ENCODE data around the gene ZNF221.

Gene ZNF221

DNA sequence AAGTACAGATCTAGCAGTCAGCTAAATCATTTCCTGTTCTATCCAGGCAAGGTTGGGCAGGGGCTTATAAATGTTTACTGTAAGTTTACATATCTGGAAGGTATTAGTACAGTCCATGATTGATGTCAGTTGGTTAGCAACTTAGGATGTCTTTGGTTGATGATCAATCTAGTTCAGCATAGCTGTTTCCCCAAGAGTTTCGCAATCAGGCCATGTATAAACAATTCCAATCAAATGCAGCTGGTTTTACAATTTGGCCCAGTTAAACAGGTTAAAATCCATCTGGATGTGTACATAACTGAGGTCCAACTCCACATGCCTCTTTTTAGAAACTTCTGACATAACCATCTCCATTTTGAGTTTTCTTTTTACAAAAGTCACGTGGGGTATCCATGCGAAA lies 6.9 kb downstream of the ZNF221 start:
- DNase-seq (ENCODE audit: low read depth in 2 of 2), result no peak

DNA sequence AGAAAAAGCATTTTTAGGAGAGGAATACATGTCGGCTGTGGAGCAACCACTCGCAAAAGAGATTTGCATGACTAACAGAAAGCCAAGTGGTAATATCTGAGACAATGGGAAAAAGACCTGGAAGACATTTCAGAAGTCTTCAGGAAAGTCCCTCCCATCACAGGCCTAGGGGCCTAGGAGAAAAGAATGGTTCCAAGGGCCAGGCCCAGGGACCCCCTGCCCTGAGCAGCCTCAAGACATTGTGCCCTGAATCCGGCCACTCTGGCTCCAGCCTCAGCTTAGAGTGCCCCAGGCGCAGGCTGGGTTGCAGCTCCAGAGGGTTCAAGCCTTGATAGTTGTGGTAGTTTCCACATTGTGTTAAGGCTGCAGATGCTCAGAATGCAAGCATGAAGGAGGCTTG lies 9.4 kb downstream of the ZNF221 start:
- DNase-seq (ENCODE audit: low read depth in 2 of 2), result no peak

DNA sequence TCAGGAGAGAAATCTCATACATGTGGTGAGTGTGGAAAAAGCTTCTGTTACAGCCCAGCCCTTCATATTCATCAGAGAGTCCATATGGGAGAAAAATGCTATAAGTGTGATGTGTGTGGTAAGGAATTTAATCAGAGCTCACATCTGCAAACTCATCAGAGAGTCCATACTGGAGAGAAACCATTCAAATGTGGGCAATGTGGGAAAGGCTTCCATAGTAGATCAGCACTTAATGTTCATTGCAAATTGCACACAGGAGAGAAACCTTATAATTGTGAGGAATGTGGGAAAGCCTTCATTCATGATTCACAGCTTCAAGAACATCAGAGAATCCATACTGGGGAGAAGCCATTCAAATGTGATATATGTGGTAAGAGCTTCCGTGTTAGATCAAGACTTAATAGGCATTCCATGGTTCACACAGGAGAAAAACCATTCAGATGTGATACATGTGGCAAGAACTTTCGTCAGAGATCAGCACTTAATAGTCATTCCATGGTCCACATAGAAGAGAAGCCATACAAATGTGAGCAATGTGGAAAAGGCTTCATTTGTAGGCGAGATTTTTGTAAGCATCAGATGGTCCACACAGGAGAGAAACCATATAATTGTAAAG lies 15.2 kb downstream of the ZNF221 start:
- DNase-seq (ENCODE audit: low read depth in 2 of 2), result no peak

DNA sequence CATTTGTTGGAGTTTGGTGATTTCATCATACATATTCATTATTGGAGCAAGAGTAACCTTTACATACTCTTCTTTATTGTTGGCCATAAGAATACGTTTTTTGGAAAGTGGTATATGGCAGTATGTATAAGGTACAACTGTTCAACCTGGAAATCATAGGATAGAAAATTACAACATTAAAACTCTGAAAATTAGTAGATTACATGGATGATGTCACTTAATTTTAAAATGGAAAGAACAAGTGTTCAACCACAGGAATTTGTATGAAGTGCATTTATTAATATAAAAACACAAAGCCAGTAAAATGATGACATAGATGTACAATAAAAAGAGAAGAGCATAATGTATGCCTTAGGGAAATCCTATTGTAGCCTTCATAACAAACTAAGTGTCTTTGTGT lies 25.7 kb downstream of the ZNF221 start:
- no peak for DNase-seq (ENCODE audit: low read depth in 2 of 2)

DNA sequence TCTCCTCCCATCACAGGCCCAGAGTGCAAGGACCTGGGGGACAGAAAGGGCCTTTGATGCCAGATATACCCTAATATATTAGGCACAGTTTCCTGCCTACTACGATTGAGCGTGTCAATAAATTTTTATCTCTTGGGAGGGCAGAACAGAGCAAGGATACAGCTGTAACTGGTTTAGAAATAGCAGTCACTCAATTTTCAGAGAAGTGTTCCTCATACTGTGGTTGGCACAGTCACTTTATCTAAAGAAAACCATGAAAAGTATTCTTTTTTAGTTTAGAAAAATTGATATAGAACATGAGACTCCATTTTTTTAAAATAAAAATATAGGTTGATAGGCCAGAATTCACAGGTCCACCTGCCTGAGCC lies 32.5 kb downstream of the ZNF221 start:
- DNase-seq (ENCODE audit: low read depth in 2 of 2), result no peak

DNA sequence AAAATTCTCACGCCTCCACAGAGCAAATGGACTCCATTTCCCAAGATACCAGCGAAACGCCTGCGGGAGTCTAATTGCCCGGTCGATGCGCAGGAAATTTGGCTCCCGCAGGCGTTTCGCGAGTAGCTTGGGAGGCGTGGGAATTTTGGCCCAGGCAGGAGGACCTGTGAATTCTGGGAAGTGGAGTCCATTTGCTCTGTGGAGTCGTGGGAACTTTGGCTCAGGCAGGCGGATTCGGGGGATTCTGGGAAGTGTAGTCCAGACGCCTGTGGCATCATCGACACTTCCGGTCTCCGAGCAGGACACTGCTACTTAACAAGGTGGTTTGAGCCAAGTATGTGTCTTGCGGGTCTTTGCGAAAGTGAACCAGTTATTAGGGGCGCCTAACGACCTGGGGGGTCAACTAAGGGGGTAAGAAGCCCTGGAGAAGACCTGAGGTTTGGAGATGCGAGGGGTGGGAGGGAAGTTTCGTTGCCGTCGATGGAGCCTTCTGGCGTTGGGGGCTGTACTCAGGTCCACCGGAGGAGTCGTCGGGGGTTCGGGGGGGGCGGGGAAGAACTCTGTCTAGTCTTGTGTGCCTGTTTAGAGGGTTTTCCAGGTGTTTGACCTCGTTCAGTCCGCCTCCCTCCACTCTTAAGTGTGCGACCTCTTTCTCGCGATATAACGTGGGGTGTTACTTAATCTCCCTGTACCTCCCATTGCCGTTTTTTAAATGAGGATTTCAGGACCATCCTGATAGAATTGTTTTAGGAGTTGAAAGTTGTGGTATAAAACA lies 33.1 kb downstream of the ZNF221 start, which contains the start of gene ZNF155:
Gene ZNF155 (plus strand): TSS at position 277 of the 775 bp plus-strand sequence. CDS start 4,356 bp downstream, outside the sequence.
- peak; percentile 57 to 62 for DNase-seq (ENCODE audit: low read depth in 2 of 2)

DNA sequence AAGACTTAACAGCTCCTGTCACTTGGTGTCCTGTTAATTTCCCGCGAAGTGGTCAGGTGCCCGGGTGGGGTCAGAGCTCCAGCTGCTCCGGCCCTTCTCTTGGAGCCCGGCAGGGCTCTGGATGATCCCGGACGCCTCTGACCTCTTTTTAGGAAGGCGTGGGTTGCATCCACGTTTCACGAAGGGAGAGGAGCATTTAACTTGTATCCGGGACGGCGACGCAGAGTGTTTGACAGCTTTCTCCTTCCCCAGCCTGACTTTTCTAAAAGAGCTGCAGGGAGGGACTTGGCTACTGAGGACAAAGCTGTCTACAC lies 33.6 kb downstream of the ZNF221 start:
- no peak for DNase-seq (ENCODE audit: low read depth in 2 of 2)

DNA sequence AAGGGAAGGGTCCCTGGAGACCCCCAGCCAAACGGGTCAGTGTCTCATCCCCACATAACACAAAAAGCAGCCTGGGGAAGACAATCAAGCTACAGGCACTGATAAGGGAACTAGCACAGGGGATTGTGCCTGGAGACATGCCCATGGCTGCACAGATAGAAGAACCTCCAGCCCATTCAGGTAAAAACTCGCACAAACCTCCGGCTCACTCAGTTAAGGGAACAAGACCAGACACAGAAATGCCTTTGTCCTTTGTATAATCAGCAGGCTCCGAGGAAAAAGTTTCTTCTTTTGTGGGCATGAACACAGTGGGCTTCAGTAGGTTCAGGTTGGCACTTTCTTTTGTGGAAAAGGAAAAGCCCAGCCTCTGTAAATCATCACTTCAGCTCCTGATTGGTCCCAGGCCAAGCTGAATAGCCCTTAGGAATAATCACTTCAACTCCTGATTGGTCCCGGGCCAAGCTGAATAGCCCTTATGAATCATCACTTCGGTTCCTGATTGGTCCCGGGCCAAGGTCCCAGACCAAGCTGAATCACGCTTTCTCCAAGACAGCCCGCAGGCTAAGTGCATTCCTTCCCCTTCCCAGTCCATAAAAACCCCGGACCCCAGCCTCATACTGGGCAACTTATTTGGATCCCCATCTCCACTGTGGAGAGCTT lies 46.7 kb downstream of the ZNF221 start:
- no peak for DNase-seq (ENCODE audit: low read depth in 2 of 2)

DNA sequence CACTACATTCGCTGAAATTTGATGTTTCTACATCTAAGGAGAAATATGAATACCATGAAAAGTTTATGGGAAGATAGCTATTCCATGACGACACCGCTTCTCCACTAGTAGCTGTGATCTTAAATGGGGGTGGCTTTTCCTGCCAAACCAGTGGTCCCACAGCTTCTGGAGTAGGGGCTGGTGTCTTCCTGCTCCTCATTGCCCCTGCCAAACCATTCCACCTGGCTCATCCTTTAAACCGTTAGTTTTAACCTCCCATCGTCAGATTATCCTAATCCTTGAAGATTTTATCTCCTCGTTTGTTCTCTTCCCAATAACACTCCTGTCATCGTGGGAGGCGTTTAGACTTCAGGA lies 51.2 kb downstream of the ZNF221 start:
- no peak for DNase-seq (ENCODE audit: low read depth in 2 of 2)

DNA sequence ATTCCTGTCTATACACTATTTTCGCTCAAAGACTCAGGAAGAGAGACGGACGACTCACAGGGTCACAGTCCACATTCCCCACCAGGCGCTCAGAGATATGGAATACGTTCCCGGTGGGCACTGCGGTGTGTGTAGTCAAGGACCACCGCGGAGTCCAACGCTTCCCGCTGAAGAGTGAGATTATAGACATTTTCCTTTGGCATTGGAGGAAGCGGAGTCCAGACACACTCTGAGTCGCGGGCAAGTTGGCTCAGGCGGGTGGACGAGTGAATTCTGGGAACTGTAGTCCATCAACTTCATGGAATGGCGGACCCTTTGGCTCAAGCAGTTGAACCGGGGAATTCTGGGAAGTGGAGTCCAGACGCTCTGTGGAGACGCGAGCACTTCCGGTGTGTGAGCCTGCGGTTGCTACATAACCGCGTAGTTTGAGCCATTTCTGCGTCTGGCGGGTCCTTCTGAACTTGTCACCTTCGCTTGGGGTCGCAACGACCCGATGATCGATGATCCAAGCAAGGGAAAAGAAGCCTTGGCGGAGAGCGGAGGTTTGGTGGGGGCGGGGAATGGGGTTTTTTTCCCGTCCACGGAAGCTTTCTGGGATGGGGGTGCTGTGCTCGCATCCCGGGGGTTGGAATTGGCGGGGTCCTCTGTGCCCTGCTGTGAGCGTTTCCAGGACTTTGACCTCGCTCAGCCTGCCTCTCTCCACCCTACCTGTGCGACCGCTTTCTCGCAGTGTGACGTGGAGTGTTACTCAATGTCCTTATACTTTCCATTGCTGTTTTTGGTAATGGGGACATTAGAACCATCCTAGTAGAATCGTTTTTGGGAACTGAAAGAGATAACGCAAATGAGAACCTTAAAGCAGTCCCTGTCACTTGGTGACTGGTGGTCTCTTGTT lies 51.8 kb downstream of the ZNF221 start, which contains the start of gene ZNF230:
Gene ZNF230 (plus strand): TSS at position 392 of the 895 bp plus-strand sequence. CDS start 4,122 bp downstream, outside the sequence.
- DNase-seq (ENCODE audit: low read depth in 2 of 2), result peak; percentile 77 to 78

DNA sequence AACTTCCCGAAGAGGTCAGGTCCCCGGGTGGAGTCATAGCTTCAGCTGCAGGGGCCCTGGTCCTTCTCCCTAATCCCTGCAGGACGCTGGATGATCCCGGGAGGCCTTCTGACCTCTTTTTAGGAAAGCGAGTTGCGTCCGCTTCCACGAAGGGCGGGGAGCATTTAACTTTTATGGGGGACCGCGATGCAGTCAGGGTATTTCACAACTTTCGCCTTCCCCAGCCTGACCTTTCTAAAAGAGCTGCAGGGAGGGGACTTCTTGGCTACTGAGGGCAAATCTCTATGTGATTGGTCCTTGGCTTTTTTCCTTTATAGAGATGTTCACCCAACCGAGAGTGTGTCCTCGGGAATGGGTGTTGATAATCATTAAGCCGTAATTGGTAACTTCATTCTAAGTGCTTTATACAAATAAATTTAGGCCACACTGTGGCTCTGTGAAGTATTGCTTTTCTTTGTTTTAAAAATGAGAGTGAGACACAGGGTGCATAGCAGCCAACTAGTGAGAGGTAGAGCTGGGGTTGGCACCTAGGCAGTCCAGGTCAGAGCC lies 52.5 kb downstream of the ZNF221 start:
- no peak for DNase-seq (ENCODE audit: low read depth in 2 of 2)

DNA sequence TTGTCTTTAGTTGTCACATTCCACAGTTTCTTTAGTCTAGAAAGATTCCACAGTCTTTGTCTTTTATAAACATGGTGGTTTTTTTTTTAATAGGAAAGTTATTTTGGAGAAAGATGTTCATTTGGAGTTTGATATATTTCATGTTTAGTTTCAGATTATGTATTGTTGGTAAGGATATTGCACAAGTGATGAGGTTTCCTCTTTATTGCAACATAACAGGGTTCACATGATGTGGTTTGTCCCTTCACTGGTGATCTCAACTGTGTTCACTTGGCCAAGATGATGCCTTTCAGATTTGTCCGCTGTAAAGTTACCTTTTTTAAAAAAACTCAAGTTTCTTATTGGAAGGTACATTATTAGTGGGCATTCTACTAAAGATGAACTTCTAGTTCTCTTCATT lies 54.9 kb downstream of the ZNF221 start:
- no peak for DNase-seq (ENCODE audit: low read depth in 2 of 2)

DNA sequence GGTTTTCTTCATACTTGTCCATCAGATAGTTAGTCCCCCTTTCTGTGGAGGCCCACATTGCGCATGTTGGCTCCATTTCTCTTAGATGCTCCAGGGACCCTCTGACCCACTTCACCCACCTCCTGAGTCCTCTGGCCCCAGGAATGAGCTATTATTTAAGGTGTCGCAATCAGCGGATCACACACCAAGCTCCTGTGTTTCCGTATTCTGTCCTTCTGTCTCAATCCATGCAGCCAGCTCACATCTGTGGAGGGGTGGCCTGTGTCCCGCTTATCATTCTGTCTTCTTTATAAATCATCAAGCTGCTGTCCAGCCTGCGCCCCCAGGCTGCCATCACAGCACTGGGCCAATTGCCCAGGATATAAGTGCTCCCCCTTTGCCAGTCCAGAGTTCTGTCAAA lies 56.4 kb downstream of the ZNF221 start:
- DNase-seq (ENCODE audit: low read depth in 2 of 2), result no peak

DNA sequence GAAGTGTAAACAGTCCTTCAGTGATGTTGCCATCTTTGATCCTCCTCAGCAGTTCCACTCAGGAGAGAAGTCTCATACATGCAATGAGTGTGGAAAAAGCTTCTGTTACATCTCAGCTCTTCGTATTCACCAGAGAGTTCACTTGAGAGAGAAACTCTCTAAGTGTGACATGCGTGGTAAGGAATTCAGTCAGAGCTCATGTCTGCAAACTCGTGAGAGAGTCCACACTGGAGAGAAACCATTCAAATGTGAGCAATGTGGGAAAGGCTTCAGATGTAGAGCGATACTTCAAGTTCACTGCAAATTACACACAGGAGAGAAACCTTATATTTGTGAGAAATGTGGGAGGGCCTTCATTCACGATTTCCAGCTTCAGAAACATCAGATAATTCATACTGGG lies 59.4 kb downstream of the ZNF221 start:
- DNase-seq (ENCODE audit: low read depth in 2 of 2), result no peak

All from stimulated activated CD8-positive, alpha-beta memory T cell treated with anti-CD3 and anti-CD28 coated beads, Interleukin-7, amount 100 ng/mL, for 4 hours (primary cell).